ENCODE measurements around the gene MAP2K4. TPM values are rescaled to one million over a fixed set of nuclear protein-coding genes. Genes with fewer than 3 reads are reported as not detected.

Gene MAP2K4
- total RNA-seq, 1 donor from 2014 or later: 62.0 TPM

DNA sequence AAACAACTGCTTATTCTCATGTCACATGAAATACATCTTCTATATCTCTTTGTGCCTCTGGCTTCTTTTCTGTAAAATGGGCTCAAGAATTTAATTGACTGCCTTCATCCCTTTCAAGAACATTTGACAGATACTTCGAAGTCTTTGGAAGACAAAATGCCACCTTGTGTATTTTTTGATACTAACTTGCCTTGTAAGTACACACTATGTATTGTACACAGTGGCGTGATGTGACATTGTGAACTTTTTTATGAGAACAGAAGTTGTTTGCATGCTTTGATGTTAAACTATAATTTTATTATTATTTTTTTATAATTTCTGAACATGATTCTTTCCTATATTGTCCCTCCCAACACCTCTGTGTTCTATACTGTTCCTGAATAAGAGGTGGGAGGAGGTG, 73.7 kb downstream of the MAP2K4 start:
- Mint-ChIP-seq H3K27ac (no peak overlapping the region), H3K4me3 (ENCODE audit: low read depth) (no peak overlapping the region), H3K36me3 (ENCODE audit: insufficient read depth) (peaks cover 28% of the 10 kb centered on the region), H3K4me1 (ENCODE audit: low read depth) (peaks cover 3% of the 10 kb centered on the region), H3K9me3 (ENCODE audit: low read depth) (no peaks in the 10 kb centered on the region), H3K27me3 (no peaks in the 10 kb centered on the region)
- no peak for DNase-seq (ENCODE audit: low spot score, unreplicated experiment)
- TF ChIP-seq, protein P1, sequence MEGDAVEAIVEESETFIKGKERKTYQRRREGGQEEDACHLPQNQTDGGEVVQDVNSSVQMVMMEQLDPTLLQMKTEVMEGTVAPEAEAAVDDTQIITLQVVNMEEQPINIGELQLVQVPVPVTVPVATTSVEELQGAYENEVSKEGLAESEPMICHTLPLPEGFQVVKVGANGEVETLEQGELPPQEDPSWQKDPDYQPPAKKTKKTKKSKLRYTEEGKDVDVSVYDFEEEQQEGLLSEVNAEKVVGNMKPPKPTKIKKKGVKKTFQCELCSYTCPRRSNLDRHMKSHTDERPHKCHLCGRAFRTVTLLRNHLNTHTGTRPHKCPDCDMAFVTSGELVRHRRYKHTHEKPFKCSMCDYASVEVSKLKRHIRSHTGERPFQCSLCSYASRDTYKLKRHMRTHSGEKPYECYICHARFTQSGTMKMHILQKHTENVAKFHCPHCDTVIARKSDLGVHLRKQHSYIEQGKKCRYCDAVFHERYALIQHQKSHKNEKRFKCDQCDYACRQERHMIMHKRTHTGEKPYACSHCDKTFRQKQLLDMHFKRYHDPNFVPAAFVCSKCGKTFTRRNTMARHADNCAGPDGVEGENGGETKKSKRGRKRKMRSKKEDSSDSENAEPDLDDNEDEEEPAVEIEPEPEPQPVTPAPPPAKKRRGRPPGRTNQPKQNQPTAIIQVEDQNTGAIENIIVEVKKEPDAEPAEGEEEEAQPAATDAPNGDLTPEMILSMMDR (IDR thresholded peaks at IDR 0.05; ENCODE audit: unreplicated experiment): no peak

DNA sequence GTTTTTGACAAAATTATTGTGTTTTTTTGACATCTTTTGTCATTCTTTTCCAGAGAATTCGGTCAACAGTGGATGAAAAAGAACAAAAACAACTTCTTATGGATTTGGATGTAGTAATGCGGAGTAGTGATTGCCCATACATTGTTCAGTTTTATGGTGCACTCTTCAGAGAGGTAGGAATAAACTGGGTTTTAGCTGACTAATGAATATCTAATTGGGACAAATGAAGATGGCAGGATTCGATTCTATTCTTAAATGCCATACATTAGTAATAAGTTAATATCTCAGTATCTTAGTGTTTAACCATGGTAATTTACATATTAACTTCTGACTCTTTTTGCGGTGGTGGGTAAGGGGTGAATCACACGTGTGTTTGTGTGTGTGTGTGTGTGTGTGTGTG, 74.8 kb downstream of the MAP2K4 start:
- Mint-ChIP-seq H3K4me1 (ENCODE audit: low read depth) (no peaks in the 10 kb centered on the region), H3K36me3 (ENCODE audit: insufficient read depth) (peaks cover 32% of the 10 kb centered on the region), H3K9me3 (ENCODE audit: low read depth) (peaks cover 7% of the 10 kb centered on the region), H3K27me3 (no peaks in the 10 kb centered on the region), H3K4me3 (ENCODE audit: low read depth) (no peak overlapping the region), H3K27ac (no peak overlapping the region)
- TF ChIP-seq, protein P1 (IDR thresholded peaks at IDR 0.05; ENCODE audit: unreplicated experiment): no peak
- DNase-seq (ENCODE audit: low spot score, unreplicated experiment): no peak

DNA sequence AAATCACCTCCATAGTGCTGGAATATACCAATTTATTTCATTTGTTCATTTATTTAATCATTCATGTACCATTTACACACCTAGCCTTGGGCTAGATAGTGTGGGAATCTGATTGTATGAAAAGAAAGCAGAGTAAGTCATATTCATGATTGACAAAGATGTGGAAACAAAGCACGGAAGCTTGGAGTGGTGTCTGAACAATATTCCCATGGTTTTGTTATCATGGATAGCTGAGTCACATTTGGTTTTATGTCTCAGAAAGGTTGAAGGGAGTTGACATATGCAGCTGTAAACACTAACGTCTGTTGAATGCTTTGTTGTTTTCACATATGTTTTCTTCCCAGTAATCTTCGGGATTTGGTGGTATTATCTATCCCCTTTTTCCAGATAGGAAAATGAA, 76.6 kb downstream of the MAP2K4 start:
- TF ChIP-seq, protein P1 (IDR thresholded peaks at IDR 0.05; ENCODE audit: unreplicated experiment): no peak
- no peaks in the 10 kb centered on the region for H3K4me1 Mint-ChIP-seq (ENCODE audit: low read depth)
- no peak overlapping the region for H3K27ac Mint-ChIP-seq
- DNase-seq (ENCODE audit: low spot score, unreplicated experiment): no peak
- peaks cover 43% of the 10 kb centered on the region for H3K36me3 Mint-ChIP-seq (ENCODE audit: insufficient read depth)
- no peak overlapping the region for H3K4me3 Mint-ChIP-seq (ENCODE audit: low read depth)
- H3K9me3 Mint-ChIP-seq (ENCODE audit: low read depth): peaks cover 17% of the 10 kb centered on the region
- H3K27me3 Mint-ChIP-seq: no peaks in the 10 kb centered on the region

DNA sequence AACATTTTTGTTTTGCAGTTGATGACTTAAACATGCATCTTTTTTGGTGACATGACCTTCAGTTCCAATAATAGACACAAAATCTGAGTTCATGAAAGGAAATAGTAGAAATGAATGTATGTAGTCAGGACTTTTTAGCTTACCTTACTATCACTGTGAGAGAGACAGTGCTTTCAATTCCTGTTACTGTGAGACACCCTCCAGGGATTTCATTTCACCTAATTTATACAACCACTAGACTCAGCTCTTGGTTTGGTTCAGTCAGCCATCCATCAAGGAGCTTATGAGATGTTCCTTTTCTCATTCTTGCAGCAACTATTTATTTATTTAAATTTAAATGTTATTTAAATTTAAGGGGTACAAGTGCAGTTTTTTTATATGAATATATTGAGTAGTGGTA, 77.9 kb downstream of the MAP2K4 start:
- no peak for DNase-seq (ENCODE audit: low spot score, unreplicated experiment)
- no peak overlapping the region for H3K27ac Mint-ChIP-seq
- peaks cover 46% of the 10 kb centered on the region for H3K36me3 Mint-ChIP-seq (ENCODE audit: insufficient read depth)
- no peak overlapping the region for H3K4me3 Mint-ChIP-seq (ENCODE audit: low read depth)
- no peaks in the 10 kb centered on the region for H3K4me1 Mint-ChIP-seq (ENCODE audit: low read depth)
- TF ChIP-seq, protein P1 (IDR thresholded peaks at IDR 0.05; ENCODE audit: unreplicated experiment): no peak
- H3K27me3 Mint-ChIP-seq: no peaks in the 10 kb centered on the region
- peaks cover 17% of the 10 kb centered on the region for H3K9me3 Mint-ChIP-seq (ENCODE audit: low read depth)

DNA sequence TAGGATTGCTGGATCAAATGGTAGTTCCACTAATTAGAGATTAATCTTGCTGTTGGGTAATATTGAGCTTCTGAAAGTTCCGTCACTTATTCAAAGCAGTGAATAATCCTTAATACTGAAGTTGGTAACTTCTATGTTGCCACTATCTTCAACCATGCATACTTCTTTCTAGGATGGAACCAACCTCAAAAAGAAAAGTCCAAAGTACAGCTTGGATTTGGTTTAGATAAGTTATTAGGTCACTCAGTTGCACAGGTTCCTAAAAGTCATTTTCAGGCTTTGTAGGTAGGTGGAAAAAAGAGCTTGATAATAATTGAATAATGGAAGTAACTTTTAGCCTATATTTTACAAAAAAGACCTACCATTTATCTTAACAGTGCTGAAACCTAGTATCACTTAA, 78.7 kb downstream of the MAP2K4 start:
- TF ChIP-seq, protein P1 (IDR thresholded peaks at IDR 0.05; ENCODE audit: unreplicated experiment): no peak

More for the DNA sequence above, 78.7 kb downstream of the MAP2K4 start:
- Mint-ChIP-seq H3K4me1 (ENCODE audit: low read depth) (no peaks in the 10 kb centered on the region), H3K9me3 (ENCODE audit: low read depth) (peaks cover 17% of the 10 kb centered on the region), H3K4me3 (ENCODE audit: low read depth) (no peak overlapping the region), H3K27me3 (no peaks in the 10 kb centered on the region), H3K36me3 (ENCODE audit: insufficient read depth) (peaks cover 46% of the 10 kb centered on the region), H3K27ac (no peak overlapping the region)
- DNase-seq (ENCODE audit: low spot score, unreplicated experiment): no peak
